H1 (cell line): ENCODE results near the gene PRKAB1. TPM values are rescaled to one million over a fixed set of nuclear protein-coding genes. Genes with fewer than 3 reads are reported as not detected.

Experiments
- CTCF ChIA-PET: fragments of 300-600 bp; sonication (Branson Sonifier 250); formaldehyde crosslinking; loops from one replicate; lab custom pipeline; 2021; ENCODE audit not compliant: partially characterized antibody; lab: Charles Lee
- POLR2A ChIA-PET: fragments of 300-600 bp; sonication (Branson Sonifier 250); formaldehyde crosslinking; loops from one replicate; lab custom pipeline; 2021; ENCODE audit warnings: inconsistent platforms; ENCODE audit not compliant: partially characterized antibody; lab: Charles Lee
- DNase-seq, 2 experiments: peaks; one replicate each; pipeline versions ENCODE4 v3.0.0 to v3.0.0-alpha.2; 2010 to 2022; ENCODE audit warnings: low spot score in 2 of 2, low read depth in 1 of 2, mixed read lengths in 1 of 2
- FAIRE-seq: peaks from 2 replicates; lab custom pipeline; 2011; peaks lifted over from hg19 to GRCh38; lab: Jason Lieb, UNC
- H2AFZ ChIP-seq: 2 replicates; pipeline ENCODE4 v1.8.1; 2012; ENCODE audit warnings: low read length, inconsistent platforms
- H2AK5ac ChIP-seq: 2 replicates; pipeline ENCODE4 v1.6.1; 2013; ENCODE audit warnings: low read depth, low read length
- H2BK120ac ChIP-seq: replicated peaks from 2 replicates; pipeline ENCODE3; 2013; ENCODE audit warnings: low read depth, low read length, inconsistent platforms
- H2BK12ac ChIP-seq: 2 replicates; pipeline ENCODE4 v1.6.1; 2013; ENCODE audit warnings: low read depth, low read length
- H2BK15ac ChIP-seq: 2 replicates; pipeline ENCODE4 v1.6.1; 2013; ENCODE audit warnings: low read length
- H2BK20ac ChIP-seq: 2 replicates; pipeline ENCODE4 v1.6.1; 2013; ENCODE audit warnings: low read length
- H2BK5ac ChIP-seq: 2 replicates; pipeline ENCODE4 v1.6.1; 2013; ENCODE audit warnings: low read depth, low read length
- H3K14ac ChIP-seq: 2 replicates; pipeline ENCODE4 v1.6.1; 2013; ENCODE audit warnings: inconsistent platforms; ENCODE audit not compliant: insufficient read length
- H3K18ac ChIP-seq: 2 replicates; pipeline ENCODE4 v1.6.1; 2013; ENCODE audit warnings: low read length; ENCODE audit errors: extremely low read depth
- H3K23ac ChIP-seq: 2 replicates; pipeline ENCODE4 v1.6.1; 2013; ENCODE audit warnings: inconsistent platforms; ENCODE audit not compliant: insufficient read length
- H3K23me2 ChIP-seq: 2 replicates; pipeline ENCODE4 v1.6.1; 2013; ENCODE audit warnings: low read depth, low read length
- H3K27ac ChIP-seq: 2 replicates; pipeline ENCODE4 v1.6.1; 2011; ENCODE audit warnings: low read depth, low read length, inconsistent platforms
- H3K27me3 ChIP-seq, 4 experiments: replicated peaks in 1 of 4; 1 replicate in 1 of 4; 2 replicates in 3 of 4; pipeline versions ENCODE4 v1.6.1 to v1.8.1; 2011 to 2013; ENCODE audit warnings: low read length in 3 of 4, mild to moderate bottlenecking in 3 of 4, inconsistent platforms in 2 of 4, mixed read lengths in 2 of 4, moderate library complexity in 1 of 4; ENCODE audit not compliant: control insufficient read depth in 3 of 4, insufficient read depth in 3 of 4; ENCODE audit errors: extremely low read depth in 1 of 4
- H3K36me3 ChIP-seq, 4 experiments: 2 replicates each; pipeline versions ENCODE4 v1.6.1 to v1.8.1; 2011 to 2013; ENCODE audit warnings: mild to moderate bottlenecking in 4 of 4, low read length in 3 of 4, moderate library complexity in 2 of 4, control low read depth in 1 of 4, inconsistent platforms in 1 of 4; ENCODE audit not compliant: insufficient read depth in 4 of 4, control insufficient read depth in 2 of 4
- H3K4ac ChIP-seq: replicated peaks from 2 replicates; pipeline ENCODE3; 2013; ENCODE audit warnings: low read length, low read depth, mixed read lengths, inconsistent platforms; ENCODE audit not compliant: insufficient read length
- H3K4me1 ChIP-seq, 4 experiments: replicated peaks in 1 of 4; 1 replicate in 1 of 4; 2 replicates in 3 of 4; pipeline versions ENCODE4 v1.6.1 to v1.8.1; 2011 to 2013; ENCODE audit warnings: low read length in 3 of 4, inconsistent platforms in 2 of 4, mixed read lengths in 1 of 4; ENCODE audit not compliant: insufficient read depth in 4 of 4, control insufficient read depth in 3 of 4
- H3K4me2 ChIP-seq, 2 experiments: 2 replicates each; pipeline versions ENCODE4 v1.6.1 to v1.8.1; 2011 to 2013; ENCODE audit warnings: low read depth in 2 of 2, low read length in 2 of 2, control low read depth in 1 of 2, inconsistent platforms in 1 of 2, mild to moderate bottlenecking in 1 of 2; ENCODE audit not compliant: insufficient read depth in 1 of 2
- H3K4me3 ChIP-seq, 4 experiments: fragments of 200-600, 300-600 bp in 1 of 4; sonication (generic), shearing (Covaris generic), sonication (Bioruptor Twin) in 1 of 4; 2 replicates each; pipeline versions ENCODE4 v1.5.1 to v1.8.1; 2011 to 2016; ENCODE audit warnings: low read length in 4 of 4, low read depth in 3 of 4, control low read depth in 2 of 4, inconsistent platforms in 2 of 4, mild to moderate bottlenecking in 2 of 4, mixed read lengths in 1 of 4, moderate library complexity in 1 of 4; ENCODE audit not compliant: insufficient read depth in 2 of 4; ENCODE audit errors: extremely low read depth in 1 of 4
- H3K56ac ChIP-seq: replicated peaks from 2 replicates; pipeline ENCODE3; 2013; ENCODE audit warnings: low read depth, mild to moderate bottlenecking, mixed read lengths, low read length, inconsistent platforms; ENCODE audit not compliant: insufficient read length
- H3K79me1 ChIP-seq: 2 replicates; pipeline ENCODE4 v1.6.1; 2013; ENCODE audit warnings: low read depth, low read length, control low read depth
- H3K79me2 ChIP-seq, 2 experiments: 2 replicates each; pipeline versions ENCODE4 v1.6.1 to v1.8.1; 2012 to 2013; ENCODE audit warnings: low read length in 2 of 2, mild to moderate bottlenecking in 2 of 2, inconsistent platforms in 1 of 2; ENCODE audit not compliant: insufficient read depth in 2 of 2, control insufficient read depth in 1 of 2
- H3K9ac ChIP-seq, 4 experiments: replicated peaks in 1 of 4; 1 replicate in 1 of 4; 2 replicates in 3 of 4; pipeline versions ENCODE4 v1.6.1 to v1.8.1; 2011 to 2013; ENCODE audit warnings: low read depth in 3 of 4, low read length in 3 of 4, control low read depth in 2 of 4, mild to moderate bottlenecking in 2 of 4, moderate library complexity in 2 of 4, inconsistent platforms in 1 of 4; ENCODE audit errors: extremely low read depth in 1 of 4
- H3K9me3 ChIP-seq, 2 experiments: 2 replicates each; pipeline versions ENCODE4 v1.6.1 to v1.8.1; 2012 to 2013; ENCODE audit warnings: mild to moderate bottlenecking in 2 of 2, moderate library complexity in 2 of 2, control low read depth in 1 of 2, inconsistent platforms in 1 of 2, low read depth in 1 of 2, low read length in 1 of 2, mixed read lengths in 1 of 2; ENCODE audit not compliant: insufficient read depth in 2 of 2
- H4K20me1 ChIP-seq, 2 experiments: replicated peaks in 1 of 2; 2 replicates each; pipeline versions ENCODE3 to v1.8.1; 2011 to 2013; ENCODE audit warnings: inconsistent platforms in 2 of 2, low read length in 2 of 2, mild to moderate bottlenecking in 1 of 2; ENCODE audit not compliant: insufficient read depth in 2 of 2, control insufficient read depth in 1 of 2
- H4K5ac ChIP-seq: 2 replicates; pipeline ENCODE4 v1.6.1; 2013; ENCODE audit warnings: low read length, low read depth, mixed read lengths, inconsistent platforms; ENCODE audit not compliant: insufficient read length
- H4K8ac ChIP-seq: 2 replicates; pipeline ENCODE4 v1.8.0; 2013; ENCODE audit warnings: mild to moderate bottlenecking, moderate library complexity, low read length, inconsistent platforms; ENCODE audit not compliant: insufficient read depth; ENCODE audit errors: extremely low read depth
- H4K91ac ChIP-seq: replicated peaks from 2 replicates; pipeline ENCODE3; 2013; ENCODE audit warnings: low read length, mixed read lengths, inconsistent platforms; ENCODE audit not compliant: insufficient read length
- EP300 ChIP-seq, 2 experiments: IDR thresholded peaks; 1 replicate in 1 of 2; 2 replicates in 1 of 2; pipeline ENCODE4 v1.6.1; 2011 to 2012; ENCODE audit warnings: low read depth in 2 of 2, low read length in 2 of 2, mild to moderate bottlenecking in 2 of 2, borderline replicate concordance in 1 of 2, inconsistent platforms in 1 of 2, moderate library complexity in 1 of 2
- RAD21 ChIP-seq, 2 experiments: IDR thresholded peaks in 1 of 2; conservative IDR thresholded peaks in 1 of 2; 2 replicates each; pipeline ENCODE4 v1.6.1; 2011; ENCODE audit warnings: low read depth in 2 of 2, low read length in 2 of 2, improper control_type of control experiment in 1 of 2, inconsistent platforms in 1 of 2, mild to moderate bottlenecking in 1 of 2, moderate library complexity in 1 of 2
- WGBS, 2 experiments: shearing (Covaris generic) in 1 of 2; methylation state at CpG; one replicate each; pipeline versions ENCODE4 v1.1.6 to v1.1.7; 2013 to 2015; ENCODE audit warnings: low lambda C conversion rate in 2 of 2, mixed read lengths in 2 of 2, inconsistent platforms in 1 of 2, low coverage in 1 of 2, missing lambda C conversion rate in 1 of 2; ENCODE audit not compliant: insufficient replicate concordance in 2 of 2, insufficient coverage in 1 of 2, insufficient read length in 1 of 2; ENCODE audit errors: extremely low coverage in 1 of 2, missing lambda C conversion rate in 1 of 2; 5-methylcytosine and 5-hydroxymethylcytosine counted together
- polyA plus RNA-seq, 7 experiments: library from polyadenylated mRNA; depleted of rRNA in 3 of 7; stranded (reverse) in 5 of 7; unstranded in 2 of 7; fragments of >200 nt in 5 of 7; fragments of 200-250 nt in 2 of 7; gene quantifications; 1 replicate in 5 of 7; 2 replicates in 1 of 7; 4 replicates in 1 of 7; pipeline versions ENCODE4 v1.2.1 to v1.2.3, GENCODE V29; 2011 to 2013; ENCODE audit warnings: missing spikeins in 2 of 7, mixed read lengths in 2 of 7
- total RNA-seq: library from RNA; stranded (reverse); fragmentation: NEBNext Ultra II Directional; extraction: Animal tissue kit (Norgen Biotek cat#: 25700); gene quantifications from 2 replicates; pipeline ENCODE4 v1.2.1, GENCODE V29; 2021
- TF ChIP-seq, protein P1 (sequence below), 3 experiments: IDR thresholded peaks; 1 replicate in 2 of 3; 2 replicates in 1 of 3; pipeline versions ENCODE4 v1.5.1 to v1.6.1; 2011; ENCODE audit warnings: low read length in 3 of 3, mild to moderate bottlenecking in 3 of 3, inconsistent platforms in 2 of 3, low read depth in 1 of 3, moderate library complexity in 1 of 3; ENCODE audit not compliant: insufficient read depth in 1 of 3; ENCODE audit errors: control extremely low read depth in 1 of 3

PRKAB1 gene
- total and polyA plus RNA-seq, 2 of the 8 experiments (the other 6 are each of a cell fraction or from before 2014, with no cell fraction given): 24.0 to 32.1 TPM

GRCh38 chr12:119695034-119695433, 27.1 kb downstream of the PRKAB1 start:
- no peak overlapping the region for H4K5ac ChIP-seq
- no peak overlapping the region for H3K4ac ChIP-seq
- no peaks in the 10 kb centered on the region for H3K27me3 ChIP-seq
- no peak overlapping the region for H3K4me2 ChIP-seq
- no peak overlapping the region for H2BK120ac ChIP-seq
- no peaks in the 10 kb centered on the region; a peak in 1 of 4 replicates for H3K9me3 ChIP-seq
- POLR2A ChIA-PET: interaction anchor here (1.2 to 1.4 kb wide), 2 partner anchors 11 to 12 kb away, joined by 3 read pairs; no protein-coding TSS in a partner anchor
- H2BK20ac ChIP-seq: no peak overlapping the region
- H4K8ac ChIP-seq: no peak overlapping the region
- FAIRE-seq: peak; percentile 62
- no peak overlapping the region for H3K14ac ChIP-seq
- no peaks in the 10 kb centered on the region; a peak in 1 of 7 replicates for H3K4me1 ChIP-seq
- WGBS, 2 experiments: 77% methylated on average over 4 of the region's 4 CpGs; no CpG with 5 or more reads in 1 of the 2 experiments
- no peak overlapping the region for H3K23ac ChIP-seq
- no peak overlapping the region for H2AFZ ChIP-seq
- no peak overlapping the region for H4K91ac ChIP-seq
- H3K79me1 ChIP-seq: no peaks in the 10 kb centered on the region
- H3K27ac ChIP-seq: no peak overlapping the region
- H3K36me3 ChIP-seq: peaks cover 2 to 24% (median 19%) of the 10 kb centered on the region in 4 experiments
- no peak overlapping the region for H2AK5ac ChIP-seq
- H3K9ac ChIP-seq: no peak overlapping the region
- no peaks in the 10 kb centered on the region for H3K79me2 ChIP-seq
- H3K23me2 ChIP-seq: no peaks in the 10 kb centered on the region
- no peak overlapping the region for H2BK15ac ChIP-seq
- no peak overlapping the region for H2BK5ac ChIP-seq
- H3K4me3 ChIP-seq: no peak overlapping the region
- H2BK12ac ChIP-seq: no peak overlapping the region
- TF ChIP-seq RAD21 (IDR thresholded peaks at IDR 0.05 in 1 of 2, conservative IDR thresholded peaks at IDR 0.05 in 1 of 2; ENCODE audit: low read depth in 2 of 2, low read length in 2 of 2): peak; percentile 32 to 47
- no peak for TF ChIP-seq EP300 (IDR thresholded peaks at IDR 0.05; ENCODE audit: borderline replicate concordance in 1 of 2, low read depth in 2 of 2, low read length in 2 of 2)
- TF ChIP-seq, protein P1, sequence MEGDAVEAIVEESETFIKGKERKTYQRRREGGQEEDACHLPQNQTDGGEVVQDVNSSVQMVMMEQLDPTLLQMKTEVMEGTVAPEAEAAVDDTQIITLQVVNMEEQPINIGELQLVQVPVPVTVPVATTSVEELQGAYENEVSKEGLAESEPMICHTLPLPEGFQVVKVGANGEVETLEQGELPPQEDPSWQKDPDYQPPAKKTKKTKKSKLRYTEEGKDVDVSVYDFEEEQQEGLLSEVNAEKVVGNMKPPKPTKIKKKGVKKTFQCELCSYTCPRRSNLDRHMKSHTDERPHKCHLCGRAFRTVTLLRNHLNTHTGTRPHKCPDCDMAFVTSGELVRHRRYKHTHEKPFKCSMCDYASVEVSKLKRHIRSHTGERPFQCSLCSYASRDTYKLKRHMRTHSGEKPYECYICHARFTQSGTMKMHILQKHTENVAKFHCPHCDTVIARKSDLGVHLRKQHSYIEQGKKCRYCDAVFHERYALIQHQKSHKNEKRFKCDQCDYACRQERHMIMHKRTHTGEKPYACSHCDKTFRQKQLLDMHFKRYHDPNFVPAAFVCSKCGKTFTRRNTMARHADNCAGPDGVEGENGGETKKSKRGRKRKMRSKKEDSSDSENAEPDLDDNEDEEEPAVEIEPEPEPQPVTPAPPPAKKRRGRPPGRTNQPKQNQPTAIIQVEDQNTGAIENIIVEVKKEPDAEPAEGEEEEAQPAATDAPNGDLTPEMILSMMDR (IDR thresholded peaks at IDR 0.05; ENCODE audit: control extremely low read depth in 1 of 3, insufficient read depth in 1 of 3, low read depth in 1 of 3, low read length in 3 of 3): peak; percentile 40 to 82 (median 63)
- no peak overlapping the region for H3K18ac ChIP-seq
- DNase-seq: peak in 1 of 2 experiments; percentile 47
- H3K56ac ChIP-seq: no peak overlapping the region
- peaks cover 2% of the 10 kb centered on the region in 2 experiments for H4K20me1 ChIP-seq
- CTCF ChIA-PET: interaction anchor here (0.9 to 2.0 kb wide), 15 partner anchors 9 to 389 kb away, joined by 3 to 10 read pairs (median 3); partner anchors contain the start of gene PRKAB1
